Liver (tissue), 3 donors: ENCODE results near the gene KRTAP29-1.

Experiments used
- CTCF ChIP-seq: fragments of 150-350 bp; IDR thresholded peaks from 2 replicates; pipeline ENCODE4 v1.5.1; 2017; ENCODE audit warnings: improper control_type of control experiment, low read depth, low read length; ENCODE audit not compliant: missing input control
- EGR1 ChIP-seq, 2 donors: IDR thresholded peaks; 2 replicates each; pipeline ENCODE4 v1.6.1; 2016 to 2018; ENCODE audit warnings: antibody characterized with exemption in 2 of 2, low read depth in 2 of 2
- JUND ChIP-seq, 2 donors: IDR thresholded peaks; 2 replicates each; pipeline ENCODE4 v1.6.1; 2016; ENCODE audit warnings: antibody characterized with exemption in 2 of 2
- MAX ChIP-seq: IDR thresholded peaks from 2 replicates; pipeline ENCODE4 v1.6.1; 2016; ENCODE audit warnings: antibody characterized with exemption
- NR2F2 ChIP-seq: IDR thresholded peaks from 2 replicates; pipeline ENCODE4 v1.6.1; 2016; ENCODE audit warnings: antibody characterized with exemption
- RAD21 ChIP-seq, 2 donors: IDR thresholded peaks; 2 replicates each; pipeline ENCODE4 v1.6.1; 2016; ENCODE audit warnings: antibody characterized with exemption in 2 of 2, mild to moderate bottlenecking in 2 of 2
- REST ChIP-seq: IDR thresholded peaks from 2 replicates; pipeline ENCODE4 v1.6.1; 2016; ENCODE audit warnings: antibody characterized with exemption, mild to moderate bottlenecking
- TAF1 ChIP-seq: conservative IDR thresholded peaks from 2 replicates; pipeline ENCODE4 v1.6.1; 2016; ENCODE audit warnings: antibody characterized with exemption, mild to moderate bottlenecking
- ZBTB33 ChIP-seq: IDR thresholded peaks from 2 replicates; pipeline ENCODE4 v1.6.1; 2016; ENCODE audit warnings: antibody characterized with exemption
- donor health status: healthy.
- donor health status: healthy.

GRCh38 chr17:41307647-41308046 is 5.0 kb upstream of the KRTAP29-1 start:
- no peak for TF ChIP-seq CTCF
- no peak for TF ChIP-seq MAX
- TF ChIP-seq REST, result no peak
- TF ChIP-seq ZBTB33, result no peak
- TF ChIP-seq TAF1, result no peak
- no peak for TF ChIP-seq RAD21 (IDR thresholded peaks at IDR 0.05)
- TF ChIP-seq JUND (IDR thresholded peaks at IDR 0.05), result no peak
- TF ChIP-seq NR2F2, result no peak
- TF ChIP-seq EGR1 (IDR thresholded peaks at IDR 0.05; ENCODE audit: low read depth in 2 of 2), result no peak
